ENCODE data around the gene NAV2. TPM values are rescaled to one million over a fixed set of nuclear protein-coding genes. Genes with fewer than 3 reads are reported as not detected.

Gene NAV2
- total and polyA plus RNA-seq, 2 donors from 2014 or later = 5.9 to 37.7 TPM

DNA sequence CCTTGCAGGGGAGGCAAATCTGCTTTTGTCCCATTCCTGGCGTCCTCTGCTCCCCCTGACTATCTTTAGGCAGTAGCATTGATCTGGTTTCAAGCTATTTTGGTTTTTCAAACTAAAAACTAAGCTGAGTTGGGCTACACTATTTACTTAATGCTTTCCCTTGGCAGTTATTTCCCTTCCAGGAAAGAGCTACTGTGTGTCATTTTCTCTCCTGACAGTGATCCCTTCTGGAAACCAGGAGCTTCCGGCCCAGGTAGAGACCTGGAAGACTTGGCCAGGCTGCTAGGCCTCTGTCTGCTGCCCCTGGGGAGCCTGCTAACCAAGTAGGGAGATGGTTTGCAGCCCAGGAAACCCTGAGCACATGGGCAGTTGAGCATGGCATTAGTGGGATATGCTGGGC is 35.0 kb downstream of the NAV2 start:
- Histone ChIP-seq H3K36me3 (ENCODE audit: control insufficient read depth in 2 of 3, insufficient read depth in 3 of 3, low read length in 3 of 3) (no peaks in the 10 kb centered on the region), H3K9me3 (ENCODE audit: control insufficient read depth in 2 of 3, insufficient read depth in 1 of 3, low read length in 3 of 3) (no peaks in the 10 kb centered on the region), H3K9ac (ENCODE audit: low read length in 3 of 3) (no peak overlapping the region), H3K27me3 (ENCODE audit: control insufficient read depth, insufficient read depth, low read length) (no peaks in the 10 kb centered on the region), H3K4me1 (ENCODE audit: control insufficient read depth in 2 of 3, insufficient read depth in 2 of 3, low read depth in 1 of 3, low read length in 3 of 3) (no peaks in the 10 kb centered on the region), H3K4me3 (ENCODE audit: low read length in 3 of 3) (no peak overlapping the region), H3K27ac (ENCODE audit: low read depth in 2 of 2, low read length in 2 of 2) (no peak overlapping the region)
- intact Hi-C loops (cut with DNase I) = no loop called here
- FAIRE-seq = no peak
- no peak for DNase-seq
- TF ChIP-seq, protein P1, sequence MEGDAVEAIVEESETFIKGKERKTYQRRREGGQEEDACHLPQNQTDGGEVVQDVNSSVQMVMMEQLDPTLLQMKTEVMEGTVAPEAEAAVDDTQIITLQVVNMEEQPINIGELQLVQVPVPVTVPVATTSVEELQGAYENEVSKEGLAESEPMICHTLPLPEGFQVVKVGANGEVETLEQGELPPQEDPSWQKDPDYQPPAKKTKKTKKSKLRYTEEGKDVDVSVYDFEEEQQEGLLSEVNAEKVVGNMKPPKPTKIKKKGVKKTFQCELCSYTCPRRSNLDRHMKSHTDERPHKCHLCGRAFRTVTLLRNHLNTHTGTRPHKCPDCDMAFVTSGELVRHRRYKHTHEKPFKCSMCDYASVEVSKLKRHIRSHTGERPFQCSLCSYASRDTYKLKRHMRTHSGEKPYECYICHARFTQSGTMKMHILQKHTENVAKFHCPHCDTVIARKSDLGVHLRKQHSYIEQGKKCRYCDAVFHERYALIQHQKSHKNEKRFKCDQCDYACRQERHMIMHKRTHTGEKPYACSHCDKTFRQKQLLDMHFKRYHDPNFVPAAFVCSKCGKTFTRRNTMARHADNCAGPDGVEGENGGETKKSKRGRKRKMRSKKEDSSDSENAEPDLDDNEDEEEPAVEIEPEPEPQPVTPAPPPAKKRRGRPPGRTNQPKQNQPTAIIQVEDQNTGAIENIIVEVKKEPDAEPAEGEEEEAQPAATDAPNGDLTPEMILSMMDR (IDR thresholded peaks at IDR 0.05; ENCODE audit: borderline replicate concordance, extremely low read depth, insufficient read depth) = no peak

DNA sequence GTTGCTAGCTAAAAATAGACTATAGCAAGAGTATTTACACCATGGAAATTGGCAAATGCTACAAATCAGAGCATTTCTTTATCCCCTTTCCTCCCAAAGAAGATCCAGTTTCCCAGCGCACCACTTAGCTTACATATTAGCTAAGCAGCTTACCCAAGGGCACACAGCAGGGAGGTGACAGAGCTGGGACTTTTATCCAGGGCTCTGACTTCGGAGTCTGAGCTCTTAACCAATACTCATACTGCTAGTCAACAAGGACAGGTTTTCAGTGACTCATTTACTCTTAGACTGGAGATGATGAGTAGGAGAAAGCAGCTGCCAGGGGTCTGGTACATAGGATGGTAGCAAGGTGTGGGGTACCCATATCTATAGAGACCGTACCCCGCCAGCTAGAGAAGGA is 38.4 kb downstream of the NAV2 start:
- FAIRE-seq (no peak), DNase-seq (no peak)
- TF ChIP-seq, protein P1 (IDR thresholded peaks at IDR 0.05; ENCODE audit: borderline replicate concordance, extremely low read depth, insufficient read depth) = no peak
- intact Hi-C loops (cut with DNase I) = loop anchor here (10.0 kb wide), 1 partner anchor 154 kb away; no protein-coding TSS in a partner anchor
- H3K4me3 ChIP-seq (ENCODE audit: low read length in 3 of 3) = no peak overlapping the region
- H3K9me3 ChIP-seq (ENCODE audit: control insufficient read depth in 2 of 3, insufficient read depth in 1 of 3, low read length in 3 of 3) = no peaks in the 10 kb centered on the region
- no peak overlapping the region for H3K9ac ChIP-seq (ENCODE audit: low read length in 3 of 3)
- no peak overlapping the region for H3K27ac ChIP-seq (ENCODE audit: low read depth in 2 of 2, low read length in 2 of 2)
- no peaks in the 10 kb centered on the region for H3K27me3 ChIP-seq (ENCODE audit: control insufficient read depth, insufficient read depth, low read length)
- H3K36me3 ChIP-seq (ENCODE audit: control insufficient read depth in 2 of 3, insufficient read depth in 3 of 3, low read length in 3 of 3) = no peaks in the 10 kb centered on the region
- H3K4me1 ChIP-seq (ENCODE audit: control insufficient read depth in 2 of 3, insufficient read depth in 2 of 3, low read depth in 1 of 3, low read length in 3 of 3) = no peaks in the 10 kb centered on the region

DNA sequence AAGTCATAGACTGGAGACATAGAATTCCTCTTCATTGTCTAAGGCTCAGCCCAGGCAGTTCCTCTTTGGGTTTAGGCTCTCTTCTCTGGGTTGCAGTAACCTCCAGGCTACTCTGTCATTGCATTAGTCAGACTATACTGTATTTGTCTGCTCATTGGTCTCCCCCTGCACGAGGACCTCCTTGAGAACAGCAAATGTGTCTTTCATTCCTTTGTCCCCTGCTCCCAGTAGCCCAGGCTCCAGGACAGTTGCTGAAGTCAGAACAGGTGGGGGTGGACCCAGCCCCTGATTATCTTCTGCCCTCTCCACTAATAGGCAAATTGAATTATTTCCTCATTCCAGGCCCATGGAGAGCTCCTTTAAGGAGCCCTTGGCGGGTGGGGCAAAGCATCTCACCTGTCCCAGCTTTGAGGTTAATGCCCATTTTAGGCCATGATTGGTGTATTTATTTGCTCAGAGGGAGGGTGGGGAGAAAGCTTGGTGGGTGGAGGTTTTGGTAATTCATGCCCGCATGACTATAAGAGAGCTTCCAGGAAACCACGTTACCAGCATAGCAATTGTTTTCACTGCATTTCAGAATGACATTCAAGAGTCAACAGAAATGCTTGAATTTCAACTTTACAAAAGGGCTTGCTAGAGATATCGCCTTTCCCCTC is 40.9 kb downstream of the NAV2 start:
- TF ChIP-seq, protein P1 (IDR thresholded peaks at IDR 0.05; ENCODE audit: borderline replicate concordance, extremely low read depth, insufficient read depth) = no peak
- no peaks in the 10 kb centered on the region for H3K9me3 ChIP-seq (ENCODE audit: control insufficient read depth in 2 of 3, insufficient read depth in 1 of 3, low read length in 3 of 3)
- DNase-seq (no peak), FAIRE-seq (no peak)
- no peaks in the 10 kb centered on the region for H3K36me3 ChIP-seq (ENCODE audit: control insufficient read depth in 2 of 3, insufficient read depth in 3 of 3, low read length in 3 of 3)
- no peak overlapping the region for H3K9ac ChIP-seq (ENCODE audit: low read length in 3 of 3)
- H3K27ac ChIP-seq (ENCODE audit: low read depth in 2 of 2, low read length in 2 of 2) = no peak overlapping the region
- H3K4me3 ChIP-seq (ENCODE audit: low read length in 3 of 3) = no peak overlapping the region
- H3K4me1 ChIP-seq (ENCODE audit: control insufficient read depth in 2 of 3, insufficient read depth in 2 of 3, low read depth in 1 of 3, low read length in 3 of 3) = no peaks in the 10 kb centered on the region
- H3K27me3 ChIP-seq (ENCODE audit: control insufficient read depth, insufficient read depth, low read length) = no peaks in the 10 kb centered on the region
- intact Hi-C loops (cut with DNase I) = loop anchor here (10.0 kb wide), 1 partner anchor 151 kb away; no protein-coding TSS in a partner anchor

All from kidney (tissue), 14 donors.